Loucy (cell line): ENCODE measurements around the gene P2RY8.

Experiments
- H2AFZ ChIP-seq: fragments of 200-600 bp; sonication (generic); 2 replicates; pipeline ENCODE4 v1.6.0; 2016; ENCODE audit warnings: antibody characterized with exemption, mild to moderate bottlenecking, low read length, moderate library complexity
- H3F3A ChIP-seq: fragments of 200-600 bp; 2 replicates; pipeline ENCODE4 v1.6.0; 2016; ENCODE audit warnings: antibody characterized with exemption, low read depth, mild to moderate bottlenecking
- H3K27me3 ChIP-seq: fragments of 200-600 bp; sonication (generic); 2 replicates; pipeline ENCODE4 v1.6.1; 2014; ENCODE audit warnings: low read length, mild to moderate bottlenecking; ENCODE audit not compliant: insufficient read depth, poor library complexity, severe bottlenecking
- H3K36me3 ChIP-seq: fragments of 200-600 bp; sonication (generic); 2 replicates; pipeline ENCODE4 v1.6.1; 2016; ENCODE audit warnings: low read length; ENCODE audit not compliant: insufficient read depth
- H3K4me1 ChIP-seq: fragments of 200-600 bp; sonication (generic); 2 replicates; pipeline ENCODE4 v1.5.1; 2014; ENCODE audit warnings: low read length, mild to moderate bottlenecking; ENCODE audit not compliant: insufficient read depth, poor library complexity, severe bottlenecking
- H3K4me2 ChIP-seq: fragments of 200-600 bp; sonication (generic); 2 replicates; pipeline ENCODE4 v1.6.0; 2014; ENCODE audit warnings: antibody characterized with exemption, low read length, low read depth, mild to moderate bottlenecking; ENCODE audit not compliant: poor library complexity, severe bottlenecking
- H3K4me3 ChIP-seq: fragments of 200-600 bp; sonication (generic); 2 replicates; pipeline ENCODE4 v1.5.1; 2014; ENCODE audit warnings: low read length, mild to moderate bottlenecking, mixed read lengths; ENCODE audit not compliant: poor library complexity, severe bottlenecking
- H3K79me2 ChIP-seq: fragments of 200-600 bp; sonication (generic); 2 replicates; pipeline ENCODE4 v1.6.1; 2014; ENCODE audit warnings: low read length; ENCODE audit not compliant: insufficient read depth
- H3K9ac ChIP-seq: fragments of 200-600 bp; sonication (generic); 2 replicates; pipeline ENCODE4 v1.6.0; 2014; ENCODE audit warnings: mild to moderate bottlenecking, low read depth, low read length, moderate library complexity; ENCODE audit not compliant: poor library complexity, severe bottlenecking
- H3K9me2 ChIP-seq: fragments of 200-600 bp; sonication (generic); replicated peaks from 2 replicates; pipeline ENCODE4 v1.6.1; 2016; ENCODE audit warnings: low read depth, low read length, mixed read lengths
- H3K9me3 ChIP-seq: fragments of 200-600 bp; sonication (generic); 2 replicates; pipeline ENCODE4 v1.6.1; 2014; ENCODE audit warnings: mild to moderate bottlenecking, antibody characterized with exemption, low read length, low read depth; ENCODE audit not compliant: insufficient read depth
- H4K20me1 ChIP-seq: fragments of 200-600 bp; sonication (generic); 2 replicates; pipeline ENCODE4 v1.6.0; 2014; ENCODE audit warnings: antibody characterized with exemption, low read length, mild to moderate bottlenecking; ENCODE audit not compliant: insufficient read depth, poor library complexity, severe bottlenecking
- CTCF ChIP-seq: fragments of 200-600 bp; sonication (generic); conservative IDR thresholded peaks from 2 replicates; pipeline ENCODE4 v1.5.1; 2014; ENCODE audit warnings: mild to moderate bottlenecking, antibody characterized with exemption, low read length
- EZH2phosphoT487 ChIP-seq: fragments of 200-600 bp; IDR thresholded peaks from 2 replicates; pipeline ENCODE4 v1.6.1; 2018; ENCODE audit warnings: antibody characterized with exemption, mild to moderate bottlenecking, moderate library complexity, borderline replicate concordance

The P2RY8 gene

DNA sequence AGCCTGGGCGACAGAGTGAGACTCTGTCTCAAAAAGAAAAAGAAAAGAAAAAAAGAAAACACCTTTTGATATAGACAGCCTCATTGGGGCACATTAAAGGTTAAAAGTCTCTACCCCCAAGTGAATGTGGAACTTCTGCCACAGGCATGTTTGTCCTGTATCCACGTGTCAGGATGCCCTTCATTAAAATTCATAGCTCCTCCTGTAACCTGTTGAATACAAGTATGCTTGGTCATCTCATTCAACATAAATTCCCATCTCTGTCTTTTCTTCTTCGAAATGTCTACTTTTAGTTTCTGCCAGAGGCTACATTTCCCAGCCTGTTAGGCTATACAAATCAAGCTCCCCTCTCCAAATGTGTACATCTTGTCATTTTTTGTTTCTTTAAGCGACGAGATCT lies 25.8 kb downstream of the P2RY8 start:
- peaks cover 27% of the 10 kb centered on the region; the same call in 1 of the 2 replicates for H3K36me3 ChIP-seq
- H4K20me1 ChIP-seq, result peaks cover 16% of the 10 kb centered on the region
- no peak overlapping the region for H3K4me3 ChIP-seq
- H3K79me2 ChIP-seq, result peaks cover 52% of the 10 kb centered on the region; the same call in 1 of the 2 replicates
- TF ChIP-seq EZH2phosphoT487, result no peak
- TF ChIP-seq CTCF, result no peak
- H2AFZ ChIP-seq, result no peak overlapping the region
- no peak overlapping the region for H3K4me2 ChIP-seq
- no peaks in the 10 kb centered on the region for H3K4me1 ChIP-seq
- no peaks in the 10 kb centered on the region for H3F3A ChIP-seq
- no peak overlapping the region for H3K9ac ChIP-seq
- no peaks in the 10 kb centered on the region for H3K9me3 ChIP-seq
- H3K9me2 ChIP-seq, result no peaks in the 10 kb centered on the region
- H3K27me3 ChIP-seq, result no peaks in the 10 kb centered on the region

GRCh38 chrX:1507511-1508463 lies 29.2 kb downstream of the P2RY8 start:
- H3K27me3 ChIP-seq, result no peaks in the 10 kb centered on the region
- H3K9me2 ChIP-seq, result no peaks in the 10 kb centered on the region
- H3K4me2 ChIP-seq, result no peak overlapping the region
- no peak overlapping the region for H3K4me3 ChIP-seq
- peaks cover 30% of the 10 kb centered on the region; the same call in 1 of the 2 replicates for H3K36me3 ChIP-seq
- no peak overlapping the region for H3K9ac ChIP-seq
- H3F3A ChIP-seq, result no peaks in the 10 kb centered on the region
- no peak overlapping the region for H2AFZ ChIP-seq
- H3K9me3 ChIP-seq, result no peaks in the 10 kb centered on the region
- H4K20me1 ChIP-seq, result peaks cover 18% of the 10 kb centered on the region
- H3K79me2 ChIP-seq, result peaks cover 49% of the 10 kb centered on the region; the same call in 1 of the 2 replicates
- TF ChIP-seq EZH2phosphoT487 (no peak), CTCF (no peak)
- H3K4me1 ChIP-seq, result no peaks in the 10 kb centered on the region

GRCh38 chrX:1506916-1507315 lies 30.1 kb downstream of the P2RY8 start:
- peaks cover 17% of the 10 kb centered on the region for H4K20me1 ChIP-seq
- H3K4me1 ChIP-seq, result no peaks in the 10 kb centered on the region
- H2AFZ ChIP-seq, result no peak overlapping the region

More at GRCh38 chrX:1506916-1507315, 30.1 kb downstream of the P2RY8 start:
- Histone ChIP-seq H3K9ac (no peak overlapping the region), H3K9me3 (no peaks in the 10 kb centered on the region), H3K79me2 (peaks cover 57% of the 10 kb centered on the region; the same call in 1 of the 2 replicates), H3F3A (no peaks in the 10 kb centered on the region), H3K36me3 (peaks cover 36% of the 10 kb centered on the region; the same call in 1 of the 2 replicates), H3K4me2 (no peak overlapping the region), H3K4me3 (no peak overlapping the region), H3K27me3 (no peaks in the 10 kb centered on the region), H3K9me2 (no peaks in the 10 kb centered on the region)
- TF ChIP-seq CTCF, result no peak
- no peak for TF ChIP-seq EZH2phosphoT487
